NCI-H446 (cell line): ENCODE data around the gene NPIPA5.
"Not testable (repeated sequence)": the region's sequence is repeated elsewhere in the genome, so short reads cannot be mapped to it uniquely, and the experiment has no call there.

Experiments used
- DNase-seq, 2 experiments: peaks; one replicate each; lab custom pipeline; 2025; lab: John Stamatoyannopoulos, UW

NPIPA5 gene

GRCh38 chr16:15378194-15378593 lies at the start of gene NPIPA5:
TSS of gene NPIPA5 (minus strand) at chr16:15378294. CDS start at chr16:15378294, 0 bp downstream.
- DNase-seq, result not testable (repeated sequence)

GRCh38 chr16:15427648-15428239 lies 49.6 kb upstream of the NPIPA5 start:
- DNase-seq, result peak; percentile 68 to 90

- DNase-seq, result no peak
Observed at GRCh38 chr16:15426796-15427195, 48.7 kb upstream of the NPIPA5 start.

DNA sequence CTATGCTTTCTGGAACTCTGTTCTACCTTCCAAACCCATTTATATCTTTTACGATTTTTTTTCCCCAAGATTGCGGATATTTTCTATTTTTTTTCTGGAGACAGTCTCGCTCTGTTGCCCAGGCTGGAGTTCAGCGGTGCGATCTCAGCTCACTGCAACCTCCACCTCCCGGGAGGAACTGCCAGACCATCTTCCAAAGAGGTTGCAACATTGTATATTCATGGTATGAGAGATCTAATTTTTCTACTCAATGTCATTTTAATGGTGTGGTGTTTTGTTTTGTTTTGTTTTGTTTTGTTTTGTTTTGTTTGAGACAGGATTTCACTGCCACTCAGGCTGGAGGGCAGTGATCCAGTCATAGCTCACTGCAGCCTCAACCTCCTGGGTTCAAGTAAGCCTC lies 47.8 kb upstream of the NPIPA5 start:
- no peak for DNase-seq

DNA sequence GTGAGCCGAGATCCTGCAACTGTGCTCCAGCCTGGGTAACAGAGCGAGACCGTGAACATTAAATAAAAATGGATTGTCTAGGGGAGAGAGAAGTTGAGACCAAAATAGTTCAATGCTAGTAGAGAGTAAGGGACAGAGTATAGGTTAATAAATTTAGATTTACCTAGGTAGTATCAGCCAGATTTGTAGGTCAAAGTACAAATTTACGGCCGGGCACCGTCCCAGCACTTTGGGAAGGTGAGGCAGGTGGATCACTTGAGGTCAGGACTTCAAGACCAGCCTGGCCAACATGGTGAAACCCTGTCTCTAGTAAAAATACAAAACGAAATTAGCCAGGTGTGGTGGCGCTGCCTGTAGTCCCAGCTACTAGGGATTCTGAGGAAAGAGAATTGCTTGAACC lies 44.1 kb upstream of the NPIPA5 start:
- DNase-seq, result no peak

- DNase-seq, result not testable (repeated sequence)
Observed at GRCh38 chr16:15421696-15422095, 43.6 kb upstream of the NPIPA5 start.

GRCh38 chr16:15418206-15418605 lies 40.1 kb upstream of the NPIPA5 start:
- DNase-seq, result no peak

DNA sequence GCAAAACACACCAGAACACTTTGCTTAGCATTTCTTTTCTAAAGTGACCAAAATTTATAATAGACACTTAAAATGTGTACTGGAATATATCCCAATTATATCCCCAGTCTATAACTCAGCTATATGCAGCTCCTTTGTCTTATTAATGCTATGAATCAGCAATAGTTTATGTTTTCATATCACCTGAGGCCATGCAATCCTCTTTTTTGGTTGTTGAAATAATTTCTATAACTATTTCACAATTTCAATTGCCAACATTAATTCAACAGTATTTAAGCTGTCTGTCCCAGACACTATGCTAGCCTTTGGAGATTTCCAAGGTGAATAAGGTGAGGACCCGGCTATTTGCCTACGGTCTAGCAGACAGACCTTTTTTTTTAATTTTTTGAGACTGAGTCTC lies 39.1 kb upstream of the NPIPA5 start:
- DNase-seq, result no peak

DNA sequence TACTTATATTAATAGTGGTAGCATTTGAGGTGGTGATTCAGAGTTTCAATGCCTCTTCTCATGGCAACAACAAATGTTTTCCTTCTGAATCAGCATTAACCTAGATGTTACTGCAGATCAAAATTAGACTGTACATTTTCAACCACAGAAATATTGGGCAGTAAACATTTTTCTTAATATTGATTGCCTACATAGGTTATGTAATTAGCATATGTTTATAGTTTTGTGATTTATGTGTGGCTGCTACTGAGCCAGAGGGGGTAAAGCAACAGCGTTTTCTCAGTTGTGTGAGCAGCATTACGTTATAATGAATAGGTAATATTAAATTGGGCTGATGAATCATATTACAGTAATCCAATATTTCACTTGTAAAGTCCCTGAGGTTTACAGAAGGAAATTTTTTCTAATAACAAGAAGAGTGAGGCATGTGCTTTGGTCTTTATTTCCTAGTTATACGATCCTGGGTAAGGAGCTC lies 37.5 kb upstream of the NPIPA5 start:
- DNase-seq, result no peak

DNA sequence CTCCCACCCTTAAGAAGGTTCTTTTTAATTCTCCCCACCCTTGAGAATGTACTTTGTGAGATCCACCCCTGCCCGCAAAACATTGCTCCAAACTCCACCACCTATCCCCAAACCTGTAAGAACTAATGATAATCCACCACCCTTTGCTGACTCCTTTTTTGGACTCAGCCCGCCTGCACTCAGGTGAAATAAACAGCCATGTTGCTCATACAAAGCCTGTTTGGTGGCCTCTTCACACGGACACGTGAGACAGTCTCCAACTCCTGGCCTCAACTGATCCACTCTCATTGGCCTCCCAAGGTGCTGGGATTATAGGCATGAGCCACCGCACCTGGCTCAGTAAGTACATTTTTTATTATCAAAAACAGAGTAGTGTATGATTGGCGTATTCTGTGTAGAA lies 31.4 kb upstream of the NPIPA5 start:
- not testable (repeated sequence) for DNase-seq

DNA sequence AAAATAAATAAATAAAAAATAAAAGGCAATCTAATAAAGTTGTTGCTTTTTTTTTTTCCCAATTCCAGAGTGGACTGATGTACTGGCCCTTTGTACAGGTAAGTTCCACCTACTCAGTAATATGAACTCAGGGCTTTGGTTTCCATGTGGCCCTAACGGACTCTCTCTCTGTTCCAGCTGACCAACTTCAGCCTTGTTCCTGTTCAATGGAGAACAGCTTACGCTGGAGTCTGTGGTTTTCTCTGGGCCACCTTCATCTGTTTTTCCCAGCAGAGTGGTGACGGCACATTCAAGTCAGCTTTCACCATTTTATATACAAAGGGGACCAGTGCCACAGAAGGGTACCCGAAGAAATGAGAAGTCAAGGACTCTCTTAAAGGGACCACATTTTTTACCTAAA lies 29.7 kb upstream of the NPIPA5 start:
- not testable (repeated sequence) for DNase-seq

DNA sequence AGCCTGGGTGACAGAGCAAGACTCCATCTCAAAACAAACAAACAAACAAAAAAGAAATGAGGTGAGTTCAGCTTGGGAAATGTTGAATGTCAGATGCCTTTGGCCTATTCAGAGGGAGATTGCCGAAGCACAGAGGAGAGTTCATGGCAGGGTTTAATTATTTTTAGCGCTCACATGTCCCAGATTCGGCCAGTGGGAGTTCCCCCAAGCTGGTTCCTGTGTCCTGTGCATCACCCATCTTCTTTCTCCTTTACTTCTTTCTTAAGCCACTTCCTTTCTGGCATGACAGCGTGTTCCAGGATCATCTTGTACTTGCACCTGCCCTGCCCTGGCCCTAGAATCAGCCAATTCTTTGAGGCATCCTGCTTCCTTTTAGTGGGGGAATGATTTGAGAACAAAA lies 26.7 kb upstream of the NPIPA5 start:
- DNase-seq, result no peak

DNA sequence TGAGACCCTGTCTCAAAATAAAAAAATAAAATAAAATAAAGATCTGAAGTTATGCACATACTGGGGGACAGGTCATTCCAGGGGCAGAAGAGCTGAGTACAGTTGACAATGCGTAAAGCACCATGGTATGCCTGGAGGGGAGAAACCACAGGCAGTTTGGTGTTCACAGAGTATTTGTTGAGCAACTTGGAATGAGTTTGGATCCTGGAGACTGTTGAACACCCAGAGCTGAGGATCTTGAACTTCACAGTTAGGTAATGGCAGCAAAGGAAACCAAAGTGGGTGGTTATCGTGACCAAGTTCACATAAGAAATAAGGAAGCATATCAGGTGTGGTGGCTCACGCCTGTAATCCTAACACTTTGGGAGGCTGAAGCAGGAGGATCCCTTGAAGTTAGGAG lies 26.0 kb upstream of the NPIPA5 start:
- not testable (repeated sequence) for DNase-seq

GRCh38 chr16:15403392-15403995 lies 25.4 kb upstream of the NPIPA5 start:
- DNase-seq, result no peak

DNA sequence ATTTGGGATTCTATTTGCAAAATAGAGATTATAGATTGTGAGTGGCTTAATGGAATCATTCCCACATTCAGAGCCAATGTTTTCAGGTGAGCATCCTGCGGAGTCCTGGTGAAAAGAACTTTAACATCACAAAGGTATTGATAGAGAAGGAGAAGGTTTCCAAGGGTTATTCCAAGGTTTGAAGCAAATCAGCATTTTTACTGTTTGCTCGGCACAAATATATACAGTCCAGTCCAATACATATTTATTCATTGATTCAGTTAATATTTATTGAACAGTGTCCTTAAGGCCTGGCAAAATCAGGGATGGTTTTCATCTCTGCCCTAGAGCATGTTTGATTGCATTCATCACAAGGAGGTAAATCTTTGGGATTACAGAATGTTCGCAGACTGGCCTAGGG lies 23.9 kb upstream of the NPIPA5 start:
- DNase-seq, result no peak

- DNase-seq, result not testable (repeated sequence)
Observed at GRCh38 chr16:15400314-15400713, 22.2 kb upstream of the NPIPA5 start.

DNA sequence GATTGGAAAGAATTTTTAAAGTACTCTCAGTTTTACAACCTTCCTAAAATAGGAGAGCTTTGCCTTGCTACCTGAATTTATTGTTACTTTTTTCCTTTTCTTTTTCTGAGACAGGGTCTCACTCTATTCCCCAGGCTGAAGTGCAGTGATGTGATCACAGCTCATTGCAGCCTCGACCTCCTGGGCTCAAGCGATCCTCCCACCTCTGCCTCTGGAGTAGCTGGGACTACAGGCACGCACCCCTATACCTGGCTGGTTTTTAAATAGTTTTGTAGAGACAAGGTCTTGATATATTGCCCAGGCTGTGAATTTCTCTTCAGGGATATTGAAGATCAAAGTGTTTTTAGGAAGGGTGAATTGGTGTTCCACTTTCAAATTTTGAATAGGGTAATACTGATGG lies 21.2 kb upstream of the NPIPA5 start:
- DNase-seq, result no peak

GRCh38 chr16:15398618-15399316 lies 20.7 kb upstream of the NPIPA5 start:
- no peak for DNase-seq

- no peak for DNase-seq
Observed at GRCh38 chr16:15396948-15397594, 19.0 kb upstream of the NPIPA5 start.

- not testable (repeated sequence) for DNase-seq
Observed at GRCh38 chr16:15396509-15396829, 18.4 kb upstream of the NPIPA5 start.

GRCh38 chr16:15395631-15396508 lies 17.8 kb upstream of the NPIPA5 start, which contains the start of gene MPV17L:
TSS of gene MPV17L (plus strand) at chr16:15395754. CDS start at chr16:15395898, 144 bp downstream.
- DNase-seq, result peak; percentile 5 to 69

- DNase-seq, result not testable (repeated sequence)
Observed at GRCh38 chr16:15393025-15393424, 14.9 kb upstream of the NPIPA5 start.
